Fibroblast of peridontal ligament (primary cell): ENCODE data around the gene TAS1R1.

ENCODE experiments used
- DNase-seq: peaks from one replicate; pipeline ENCODE4 v3.0.0-alpha.2; 2010; ENCODE audit errors: extremely low read depth

Gene TAS1R1

DNA sequence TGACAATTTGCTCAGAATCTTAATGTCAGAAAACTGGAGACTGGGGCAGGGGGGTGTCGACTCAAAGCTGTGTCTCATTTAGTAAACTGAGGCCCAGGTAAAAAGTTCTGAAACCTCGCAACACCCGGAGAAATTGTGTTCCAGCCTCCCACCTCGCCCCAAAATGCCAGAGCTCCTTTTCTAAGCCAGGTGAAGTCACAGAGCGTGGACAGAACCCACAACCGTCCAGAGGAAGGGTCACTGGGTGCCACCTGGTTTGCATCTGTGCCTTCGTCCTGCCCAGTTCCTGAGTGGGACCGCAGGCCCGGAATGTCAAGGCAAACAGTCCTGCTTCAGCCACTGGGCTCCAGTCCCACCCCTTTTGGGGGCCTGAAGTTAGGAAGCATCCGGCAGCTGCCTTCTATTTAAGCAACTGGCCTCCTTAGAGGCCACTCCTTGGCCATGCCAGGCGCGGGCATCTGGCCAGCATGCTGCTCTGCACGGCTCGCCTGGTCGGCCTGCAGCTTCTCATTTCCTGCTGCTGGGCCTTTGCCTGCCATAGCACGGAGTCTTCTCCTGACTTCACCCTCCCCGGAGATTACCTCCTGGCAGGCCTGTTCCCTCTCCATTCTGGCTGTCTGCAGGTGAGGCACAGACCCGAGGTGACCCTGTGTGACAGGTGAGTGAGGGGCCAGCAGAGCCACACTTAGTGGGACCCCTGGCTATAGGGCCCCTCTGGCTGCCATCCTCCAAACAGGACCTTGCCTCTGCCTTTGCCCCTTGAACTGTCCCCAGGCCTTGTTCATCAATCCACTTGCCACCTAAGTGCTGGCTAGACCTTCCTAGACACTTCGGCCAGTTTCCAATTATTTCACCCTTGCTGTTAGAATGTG is at the start of gene TAS1R1:
TAS1R1 (plus strand) TSS at position 401 of the 872 bp plus-strand sequence; CDS start at position 468, 67 bp downstream.
- peak; percentile 35 for DNase-seq

DNA sequence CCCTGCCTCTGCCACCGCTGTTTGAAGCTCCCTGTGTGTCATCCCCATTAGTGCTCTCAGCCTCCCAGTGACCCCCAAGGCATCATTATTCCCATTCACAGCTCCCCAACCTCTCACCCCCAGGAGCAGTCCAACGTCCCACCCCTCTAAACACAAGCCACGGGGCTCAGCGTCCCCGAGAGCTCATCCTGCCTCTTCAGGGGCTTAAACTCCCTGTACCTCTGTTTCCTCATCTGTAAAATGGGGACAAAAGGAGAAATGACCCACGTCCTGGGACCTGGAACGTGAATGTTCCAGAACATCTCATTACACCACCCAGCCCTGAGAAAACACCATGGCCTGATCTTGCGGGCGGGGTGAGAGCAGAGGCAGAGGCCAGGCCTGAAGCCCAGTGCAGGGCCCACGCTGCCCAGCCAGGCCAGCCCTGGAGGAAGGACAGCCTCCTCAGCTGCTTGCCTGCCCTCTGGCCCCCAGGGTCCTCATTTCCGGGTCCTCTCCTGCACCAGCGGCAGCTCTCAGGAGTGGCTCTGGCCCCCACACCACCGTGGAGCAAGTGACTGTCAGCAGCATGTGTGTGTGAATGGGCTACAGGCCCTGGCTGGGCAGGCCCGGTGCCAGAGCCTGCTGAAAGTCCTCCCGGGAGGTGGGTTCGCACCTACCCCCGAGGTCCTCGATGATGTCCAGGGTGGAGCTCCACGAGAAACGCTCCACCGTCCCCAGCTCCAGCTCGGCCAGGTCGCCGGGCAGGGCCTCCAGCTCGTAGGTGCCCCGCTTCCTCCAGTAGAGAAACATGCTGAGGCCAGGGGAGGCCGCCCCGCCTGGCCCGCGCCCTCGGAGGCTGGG is 49.5 kb upstream of the TAS1R1 start:
- no peak for DNase-seq

DNA sequence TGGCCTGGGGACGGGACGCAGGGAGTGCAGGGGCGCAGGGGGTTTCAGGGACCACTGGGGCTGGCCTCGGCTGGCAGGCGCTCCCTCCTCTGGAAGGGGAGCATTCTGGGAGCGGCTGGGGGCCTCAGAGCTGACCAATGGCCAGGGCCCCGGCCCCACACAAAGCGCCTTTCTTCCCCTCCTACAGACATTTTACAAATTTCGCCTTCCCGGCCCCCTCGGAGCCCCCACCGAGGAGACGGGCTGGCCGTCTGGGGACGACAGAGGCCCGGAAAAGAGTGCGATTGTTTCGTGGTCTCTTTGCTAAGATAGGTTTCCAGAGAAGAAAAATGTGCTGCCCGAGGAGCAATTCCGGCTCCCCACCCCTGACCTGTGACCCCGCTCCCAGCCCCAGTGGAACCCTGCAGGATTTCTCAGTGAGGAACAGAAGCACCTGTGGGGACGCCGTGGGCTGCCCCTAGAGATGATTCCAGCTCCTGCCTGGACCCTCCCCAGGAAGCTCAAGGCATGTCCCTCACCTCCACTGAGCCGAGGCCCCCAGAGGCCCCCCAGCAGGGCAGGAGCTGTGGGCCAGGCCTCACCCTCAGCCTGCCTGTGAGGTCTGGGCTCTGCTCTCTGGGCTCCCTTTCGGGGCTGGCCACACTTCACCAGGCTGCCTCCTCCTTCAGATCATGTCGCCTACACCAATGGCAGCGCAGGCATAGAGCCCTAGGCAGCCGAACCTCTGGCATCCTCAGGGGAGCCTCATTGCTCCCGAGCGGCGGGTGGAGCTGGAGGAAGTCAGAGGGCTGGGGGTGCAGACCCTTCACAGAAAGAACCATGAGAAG is 48.7 kb upstream of the TAS1R1 start:
- DNase-seq, result no peak

DNA sequence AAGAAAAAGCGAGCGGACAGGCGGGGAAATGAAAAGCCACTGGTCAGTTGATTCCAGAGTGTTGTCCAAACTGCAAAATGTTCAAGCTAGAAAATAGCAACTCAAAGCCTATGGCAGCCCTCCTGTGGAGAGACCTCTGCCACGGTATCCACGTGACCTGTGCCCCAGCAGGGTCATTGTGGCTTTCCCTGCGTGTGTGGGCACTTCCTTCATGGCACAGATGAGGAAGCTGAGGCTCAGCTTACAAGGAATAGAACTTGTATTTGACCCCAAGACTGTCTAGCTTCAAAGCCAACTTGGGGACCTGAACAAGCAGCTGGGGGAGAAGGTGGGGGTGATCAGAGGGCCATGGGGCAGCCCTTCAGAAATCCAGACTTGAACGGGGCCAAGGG is 48.1 kb upstream of the TAS1R1 start:
- no peak for DNase-seq

DNA sequence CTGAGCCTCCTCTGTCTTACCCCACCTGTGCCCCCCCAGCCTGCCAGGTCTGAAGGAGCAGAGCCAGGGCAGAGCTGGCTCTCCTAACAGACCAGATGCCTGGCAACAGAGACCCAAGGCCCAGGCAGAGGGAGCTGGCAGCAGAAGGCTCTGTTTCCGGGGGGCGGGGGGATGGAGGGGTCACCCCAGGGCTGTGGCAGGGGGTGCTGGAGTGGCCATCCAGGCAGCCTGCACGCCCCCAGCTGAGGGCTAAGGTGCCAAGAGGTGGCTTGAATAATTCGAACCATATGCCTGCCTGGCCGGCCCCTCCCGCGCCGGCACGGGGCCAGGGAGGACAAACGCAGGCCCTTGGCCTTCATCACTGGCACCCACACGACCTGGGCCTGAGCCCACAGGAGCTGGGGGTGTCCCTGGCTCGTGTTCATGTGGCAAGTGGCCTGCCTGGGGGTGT is 47.6 kb upstream of the TAS1R1 start:
- no peak for DNase-seq

DNA sequence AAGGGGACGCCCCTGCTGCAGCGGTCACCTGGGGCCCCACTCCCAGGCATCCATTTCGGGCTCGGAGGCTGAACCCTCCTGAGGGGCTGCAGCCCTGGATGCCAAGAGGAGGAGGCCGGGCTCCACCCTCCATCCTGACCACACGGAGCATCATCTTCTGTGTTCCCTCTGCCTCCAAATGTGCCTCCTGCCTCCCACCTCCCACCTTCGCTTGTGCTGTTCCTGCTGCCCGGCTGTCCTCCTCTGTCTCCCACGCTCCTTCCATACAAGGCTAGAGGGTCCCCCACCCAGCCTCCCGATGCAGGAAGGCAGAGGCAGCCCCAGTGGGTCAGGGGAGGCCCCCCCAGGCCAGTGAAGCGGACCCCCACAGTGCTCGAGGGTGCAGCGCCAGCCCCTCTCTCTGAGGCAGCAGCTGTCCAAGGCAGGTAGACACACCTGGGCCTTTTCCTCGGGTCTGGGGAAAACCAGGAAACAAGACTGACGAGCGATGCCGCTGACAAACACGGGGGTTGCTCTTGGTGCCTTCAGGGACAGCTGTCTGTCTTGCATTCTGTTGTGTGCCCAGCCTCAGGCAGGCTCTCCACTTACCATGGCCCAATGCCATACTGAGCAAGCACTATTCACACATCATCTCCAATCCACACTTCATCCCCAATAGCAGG is 46.8 kb upstream of the TAS1R1 start:
- no peak for DNase-seq

DNA sequence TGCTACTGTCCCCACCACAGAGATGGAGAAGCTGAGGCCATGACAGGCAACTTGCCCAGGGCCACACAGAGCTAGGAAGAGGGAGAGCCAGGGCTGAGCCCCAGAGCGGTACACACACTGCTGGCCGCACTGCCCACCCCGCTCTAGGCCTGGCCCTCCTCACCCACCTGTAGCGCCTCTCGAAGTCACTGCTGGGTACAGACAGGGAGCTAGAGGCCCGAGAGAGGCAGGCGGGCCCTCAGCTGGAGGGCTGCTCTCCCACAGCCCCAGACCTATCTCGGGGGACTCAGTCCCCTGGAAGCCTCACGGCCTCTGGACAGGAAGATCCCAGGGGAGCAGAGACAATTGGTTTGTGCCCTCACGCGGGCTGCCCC is 46.3 kb upstream of the TAS1R1 start:
- DNase-seq, result no peak

DNA sequence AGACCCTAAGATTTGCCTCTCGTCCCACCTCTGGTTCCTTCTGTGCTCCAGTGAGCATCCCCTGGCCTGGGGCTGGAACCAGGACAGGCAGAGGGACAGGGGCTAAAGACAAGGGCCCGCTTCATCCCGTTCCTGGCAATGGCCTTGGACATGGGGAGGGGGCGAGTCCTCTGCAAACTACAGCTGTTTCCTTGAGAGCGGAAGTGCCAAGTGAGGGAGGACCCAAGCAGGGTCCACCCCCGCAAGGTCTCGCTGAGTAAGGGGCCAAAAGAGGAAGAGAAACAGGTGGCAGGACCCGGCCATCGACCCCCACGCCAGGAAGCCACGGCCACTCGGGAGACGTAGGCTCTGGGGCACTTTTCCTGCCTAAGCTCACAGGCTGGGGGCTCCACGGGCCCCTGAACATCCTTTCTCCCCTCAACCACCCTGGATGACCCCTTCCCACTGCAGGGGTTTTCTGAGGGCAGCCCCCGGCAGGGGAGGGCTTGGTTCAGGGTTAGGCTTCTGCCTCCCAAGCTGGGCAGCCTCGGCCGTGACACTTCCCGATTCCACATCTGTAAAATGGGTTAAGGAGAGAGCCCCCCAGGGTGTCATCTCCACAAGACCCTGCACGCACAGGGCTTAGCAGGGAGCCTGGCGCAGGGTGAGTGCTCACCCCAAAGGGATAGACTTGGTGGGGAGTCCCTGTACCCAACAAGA is 45.7 kb upstream of the TAS1R1 start:
- no peak for DNase-seq

DNA sequence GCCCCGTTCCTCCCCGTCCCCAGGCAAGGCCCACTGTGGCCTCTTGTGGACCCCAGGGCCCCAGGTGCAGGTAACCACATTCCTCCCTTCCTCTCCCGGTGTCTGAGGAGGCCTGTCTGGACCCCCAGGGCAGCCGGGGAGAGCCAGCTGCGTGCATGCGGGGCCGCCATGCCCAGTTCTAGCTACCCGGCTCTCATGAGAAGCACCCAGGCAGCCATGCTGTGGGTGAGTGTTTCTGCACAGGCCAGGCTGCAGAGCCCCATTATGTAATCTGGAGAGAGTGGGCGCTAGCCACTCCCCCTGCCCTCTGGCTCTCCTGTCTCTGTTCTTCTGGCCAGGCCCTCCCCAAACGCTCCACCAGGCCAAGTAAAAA is 45.2 kb upstream of the TAS1R1 start:
- no peak for DNase-seq

DNA sequence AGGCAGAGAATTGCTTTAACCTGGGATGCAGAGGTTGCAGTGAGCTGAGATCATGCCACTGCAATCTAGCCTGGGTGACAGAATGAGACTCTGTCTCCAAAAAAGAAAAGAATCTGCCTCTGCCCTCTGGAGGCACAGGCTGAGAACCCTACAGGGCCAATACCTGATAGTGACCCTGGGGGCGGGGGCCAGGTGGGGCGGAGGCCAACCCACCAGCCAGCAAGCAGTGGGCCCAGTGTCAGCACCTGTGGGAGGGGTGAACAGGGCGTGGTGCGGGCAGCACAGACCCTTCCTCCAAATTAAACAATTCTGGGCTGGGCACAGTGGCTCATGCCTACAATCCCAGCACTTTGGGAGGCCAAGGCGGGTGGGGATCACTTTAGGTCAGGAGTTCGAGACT is 44.6 kb upstream of the TAS1R1 start:
- no peak for DNase-seq

DNA sequence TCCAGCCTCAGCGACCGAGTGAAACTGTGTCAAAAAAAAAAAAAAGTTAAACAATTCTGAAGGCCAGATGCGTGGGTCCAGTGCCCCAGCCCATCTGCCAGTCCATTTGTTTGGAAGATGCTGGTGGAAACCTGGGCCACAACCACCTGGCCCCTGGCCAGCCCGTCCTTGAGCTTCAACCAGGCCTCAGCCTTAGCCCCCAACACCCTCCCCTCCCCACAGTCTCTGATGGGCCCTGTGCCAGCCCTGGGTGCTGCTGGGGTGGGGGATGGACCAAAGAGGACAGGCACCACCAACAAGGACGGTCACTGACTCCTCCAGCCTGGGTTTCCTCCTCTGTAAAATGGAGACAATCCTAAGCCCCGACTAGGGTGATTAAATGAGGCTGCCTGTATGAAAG is 44.1 kb upstream of the TAS1R1 start:
- DNase-seq, result no peak

DNA sequence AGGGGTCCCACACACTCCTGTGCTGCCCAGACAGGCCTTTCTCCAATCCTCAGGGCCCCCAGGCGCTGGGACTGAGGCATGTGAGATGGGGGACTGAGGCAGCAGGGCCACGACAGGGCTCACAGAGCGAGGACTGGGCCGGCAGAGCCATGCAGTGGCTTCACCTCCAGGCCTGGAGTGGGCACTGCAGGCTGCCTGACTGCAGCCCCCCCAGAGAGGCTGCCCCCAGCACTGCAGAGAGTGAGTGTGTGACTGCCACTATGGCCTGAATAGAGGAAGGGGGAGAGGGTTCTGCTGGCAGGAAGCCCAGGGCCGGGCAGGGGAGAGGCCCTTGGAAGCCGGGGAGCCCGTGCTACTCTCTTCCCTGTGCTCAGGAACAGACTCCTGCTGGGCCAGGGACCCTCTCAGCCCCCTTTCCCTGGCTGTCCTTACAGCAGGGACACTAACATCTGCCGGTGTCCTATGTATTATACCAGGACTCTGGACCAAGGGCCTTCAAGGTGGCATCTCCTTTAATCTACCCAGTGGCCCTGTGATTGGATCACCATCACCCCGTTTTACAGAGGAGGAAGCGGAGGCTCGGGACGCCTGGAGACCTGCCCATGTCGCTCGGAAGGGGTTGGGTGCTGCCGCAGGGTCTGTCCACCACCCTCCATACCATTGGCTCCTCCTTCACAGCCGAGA is 43.4 kb upstream of the TAS1R1 start:
- DNase-seq, result no peak

DNA sequence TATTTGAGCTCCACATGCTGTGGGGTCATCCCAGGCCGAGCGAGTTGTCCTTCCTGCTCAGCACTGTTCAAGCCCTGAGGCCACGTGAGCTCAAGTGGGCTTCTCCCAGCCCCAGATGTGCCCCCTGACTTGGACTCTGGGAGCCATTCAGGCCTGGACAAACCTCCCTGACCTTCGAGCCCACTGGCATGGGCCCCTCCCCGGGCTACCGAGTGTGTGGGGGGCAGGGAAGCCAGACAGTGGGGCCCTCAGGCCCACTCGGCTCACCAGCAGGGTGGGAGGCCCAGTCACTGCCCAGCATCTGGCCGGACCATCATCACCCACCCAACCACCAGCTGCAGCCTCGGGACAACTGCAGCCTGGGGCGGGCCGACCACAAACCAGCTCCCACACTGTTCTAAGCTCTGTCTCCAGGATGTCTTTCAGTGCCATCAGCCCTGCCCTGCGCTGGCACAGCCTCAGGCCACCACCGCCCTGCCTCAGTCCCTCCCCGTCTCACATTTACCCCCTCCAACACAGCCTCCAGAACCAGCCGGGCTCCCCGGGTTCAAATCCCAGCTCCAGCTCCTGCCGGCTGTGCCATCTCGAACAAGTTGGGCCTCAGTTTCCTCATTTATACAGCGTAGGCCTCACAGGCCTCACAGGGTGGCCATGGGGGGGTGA is 42.7 kb upstream of the TAS1R1 start:
- DNase-seq, result no peak

DNA sequence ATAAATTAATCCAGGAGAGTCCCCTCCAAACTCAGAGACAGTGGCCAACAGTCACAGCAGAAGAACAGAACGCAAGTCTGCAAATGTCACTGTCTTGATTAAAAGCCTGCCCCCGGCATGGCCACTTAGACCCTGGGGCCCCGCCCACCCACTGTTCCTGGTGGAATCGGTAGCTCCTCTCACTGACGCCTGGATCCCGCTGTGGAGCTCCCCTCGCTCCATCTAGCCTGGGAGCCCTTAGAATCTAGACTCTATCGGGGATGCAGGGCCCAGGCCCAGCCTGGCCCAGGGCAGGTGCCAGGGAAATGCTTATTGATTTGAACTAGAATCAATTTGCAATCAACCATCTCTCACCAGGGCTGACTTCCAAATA is 42.2 kb upstream of the TAS1R1 start:
- no peak for DNase-seq

DNA sequence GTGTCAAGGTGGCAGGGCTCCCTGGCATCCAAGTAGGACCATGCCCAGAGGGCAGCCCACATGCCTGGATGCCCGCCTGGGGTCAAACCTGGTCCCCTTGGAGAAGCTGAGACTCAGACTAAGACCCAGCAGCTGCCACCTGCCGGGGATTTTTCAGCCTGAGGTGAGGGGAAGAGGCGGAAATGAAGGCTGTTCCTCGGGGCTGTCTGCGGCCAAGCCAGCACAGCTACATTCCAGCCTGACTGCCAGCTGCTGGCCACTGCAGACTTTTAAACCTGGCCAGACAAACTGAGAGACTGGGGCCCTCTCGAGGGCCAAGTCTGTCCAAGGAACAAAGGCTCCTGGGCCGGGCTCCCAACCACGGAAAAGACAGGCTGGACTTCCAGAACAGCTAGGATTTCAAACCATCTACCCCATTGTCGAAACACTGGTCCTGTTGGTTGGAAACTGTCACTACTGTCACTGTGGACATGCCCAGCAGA is 41.7 kb upstream of the TAS1R1 start:
- DNase-seq, result no peak

DNA sequence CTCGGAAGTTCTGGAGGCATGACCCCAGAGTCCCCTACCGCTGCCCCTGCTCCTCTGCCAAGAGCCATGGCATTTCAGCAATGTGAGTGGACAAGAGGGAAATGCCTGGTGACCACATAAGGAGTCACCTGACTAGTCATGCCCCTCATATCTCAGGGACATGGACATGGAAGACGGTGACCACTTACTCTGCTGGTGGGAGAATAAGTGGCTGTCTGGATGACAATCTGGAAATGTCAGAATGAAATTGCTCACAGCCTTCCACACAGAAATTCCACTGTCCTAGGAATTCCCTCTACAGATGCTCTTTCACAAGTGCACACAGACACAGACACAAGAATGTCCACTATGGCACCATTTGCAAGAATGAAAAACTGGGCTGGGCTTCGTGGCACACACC is 39.3 kb upstream of the TAS1R1 start:
- DNase-seq, result no peak

DNA sequence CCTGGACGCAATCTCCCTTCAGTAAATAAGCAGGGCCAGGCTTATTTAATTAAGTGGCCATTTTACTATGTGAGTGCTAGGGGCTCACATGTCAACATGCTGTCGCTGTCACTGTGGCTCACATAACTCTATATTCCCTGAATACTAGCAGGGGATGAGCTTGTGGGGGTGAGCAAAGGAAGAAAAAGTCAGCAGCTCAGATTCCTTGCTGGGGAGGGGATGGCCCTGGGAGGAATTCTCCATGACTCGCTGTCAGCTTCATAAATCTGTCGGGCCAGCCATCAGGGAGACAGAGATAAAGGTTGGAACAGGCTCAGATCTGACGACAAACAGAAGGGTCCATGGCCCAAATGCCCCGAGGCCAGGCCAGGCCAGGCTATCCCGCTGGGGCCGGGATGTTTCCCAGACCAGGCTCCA is 37.7 kb upstream of the TAS1R1 start:
- DNase-seq, result no peak

DNA sequence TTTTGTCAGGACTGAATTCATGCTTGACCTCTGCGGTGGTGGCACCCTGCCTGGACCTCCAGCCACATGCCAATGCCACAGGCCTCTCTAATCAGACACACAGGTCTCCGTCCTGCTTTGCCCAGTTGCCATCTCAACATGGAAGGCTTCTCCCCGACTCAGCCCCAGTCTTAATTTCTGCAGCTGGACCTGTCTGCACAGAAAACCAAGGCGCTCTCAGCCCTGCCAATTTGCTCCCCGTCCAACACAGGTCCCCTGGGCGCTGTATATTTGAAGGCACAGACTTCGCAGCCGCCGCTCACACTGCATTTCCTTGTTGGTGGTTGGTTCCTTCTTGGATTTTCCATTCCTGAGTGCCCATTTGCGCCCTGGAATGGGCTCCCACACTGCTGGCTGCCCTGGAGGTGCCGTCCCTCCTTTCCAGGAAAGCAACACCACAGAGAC is 35.6 kb upstream of the TAS1R1 start:
- DNase-seq, result no peak

DNA sequence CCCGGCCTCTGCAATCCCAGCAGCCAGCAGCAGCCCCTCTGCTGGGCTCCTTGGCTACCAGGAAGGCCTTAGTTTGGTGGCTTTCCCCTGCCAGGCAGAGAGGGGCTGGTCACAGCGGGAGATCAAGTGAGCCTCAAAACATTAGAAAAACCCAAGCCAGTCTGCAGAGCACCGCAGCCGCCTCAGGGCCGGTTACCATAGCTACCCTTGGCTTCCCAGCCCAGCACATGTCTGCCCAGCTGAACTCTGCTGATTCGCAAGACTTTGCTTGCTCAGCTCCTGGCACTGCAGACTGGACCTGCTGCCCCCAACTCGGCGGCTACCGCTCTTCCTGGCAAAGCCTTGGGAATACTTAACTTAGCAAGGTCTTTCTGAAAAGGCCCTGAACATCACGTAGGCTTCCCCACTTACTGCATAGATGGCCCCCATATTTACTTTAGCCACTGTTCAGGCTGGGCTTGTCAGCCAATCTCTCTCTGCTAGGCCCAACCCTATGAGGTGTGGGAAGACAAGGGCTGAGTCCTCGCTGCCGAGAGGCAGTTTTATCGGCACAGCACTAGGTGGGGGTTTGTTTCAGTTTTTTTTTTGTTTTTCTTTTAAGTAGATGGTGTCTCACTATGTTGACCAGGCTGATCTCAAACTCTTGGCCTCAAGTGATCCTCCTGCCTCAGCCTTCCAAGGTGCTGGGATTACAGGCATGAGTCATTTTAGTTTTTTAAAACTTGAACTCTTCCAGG is 35.0 kb upstream of the TAS1R1 start:
- DNase-seq, result peak; percentile 83
